KG1 (cell line): ENCODE data around the gene FAAP24.
"Not testable (repeated sequence)": the region's sequence is repeated elsewhere in the genome, so short reads cannot be mapped to it uniquely, and the experiment has no call there.

ENCODE experiments used
- DNase-seq: peaks from one replicate; lab custom pipeline; 2025; lab: John Stamatoyannopoulos, UW

The FAAP24 gene

GRCh38 chr19:32998722-32999121 is 26.7 kb downstream of the FAAP24 start:
- no peak for DNase-seq

GRCh38 chr19:33000510-33000909 is 28.5 kb downstream of the FAAP24 start:
- DNase-seq: no peak

- DNase-seq: no peak
Observed at GRCh38 chr19:33000910-33001309, 28.9 kb downstream of the FAAP24 start.

GRCh38 chr19:33002126-33002865 is 30.3 kb downstream of the FAAP24 start:
- not testable (repeated sequence) for DNase-seq

- not testable (repeated sequence) for DNase-seq
Observed at GRCh38 chr19:33003424-33004024, 31.5 kb downstream of the FAAP24 start.

- DNase-seq: no peak
Observed at GRCh38 chr19:33005440-33005839, 33.4 kb downstream of the FAAP24 start.

- no peak for DNase-seq
Observed at GRCh38 chr19:33008738-33009137, 36.7 kb downstream of the FAAP24 start.

- not testable (repeated sequence) for DNase-seq
Observed at GRCh38 chr19:33010891-33011290, 38.8 kb downstream of the FAAP24 start.

GRCh38 chr19:33022472-33023116 is 50.6 kb downstream of the FAAP24 start:
- no peak for DNase-seq

- DNase-seq: no peak
Observed at GRCh38 chr19:33024398-33024797, 52.4 kb downstream of the FAAP24 start.

GRCh38 chr19:33025468-33026238 is 53.6 kb downstream of the FAAP24 start:
- not testable (repeated sequence) for DNase-seq

GRCh38 chr19:33026602-33027001 is 54.6 kb downstream of the FAAP24 start:
- DNase-seq: not testable (repeated sequence)
